ENCODE data around the gene PIAS1. TPM values are rescaled to one million over a fixed set of nuclear protein-coding genes. Genes with fewer than 3 reads are reported as not detected.

Gene PIAS1
- total RNA-seq, 1 donor from 2014 or later, result 37.3 TPM

DNA sequence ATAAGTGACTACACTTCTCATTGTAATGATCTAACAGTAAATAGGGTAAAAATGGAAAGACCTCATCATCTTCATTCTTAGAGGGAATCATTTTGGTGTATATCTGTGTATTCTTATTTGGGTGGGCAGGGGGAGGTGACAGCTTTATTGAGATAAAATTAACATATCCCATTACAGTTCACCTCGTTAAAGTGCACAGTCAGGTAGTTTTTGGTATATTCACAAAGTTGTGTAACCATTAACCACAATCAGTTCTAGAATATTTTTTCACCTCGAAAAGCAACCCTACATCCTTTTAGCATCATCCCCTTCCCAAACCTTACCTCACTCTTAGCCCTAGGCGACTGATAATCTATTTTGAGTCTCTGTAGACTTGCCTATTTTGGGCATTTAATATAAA lies 8.1 kb downstream of the PIAS1 start:
- no peak for DNase-seq (ENCODE audit: low spot score)

DNA sequence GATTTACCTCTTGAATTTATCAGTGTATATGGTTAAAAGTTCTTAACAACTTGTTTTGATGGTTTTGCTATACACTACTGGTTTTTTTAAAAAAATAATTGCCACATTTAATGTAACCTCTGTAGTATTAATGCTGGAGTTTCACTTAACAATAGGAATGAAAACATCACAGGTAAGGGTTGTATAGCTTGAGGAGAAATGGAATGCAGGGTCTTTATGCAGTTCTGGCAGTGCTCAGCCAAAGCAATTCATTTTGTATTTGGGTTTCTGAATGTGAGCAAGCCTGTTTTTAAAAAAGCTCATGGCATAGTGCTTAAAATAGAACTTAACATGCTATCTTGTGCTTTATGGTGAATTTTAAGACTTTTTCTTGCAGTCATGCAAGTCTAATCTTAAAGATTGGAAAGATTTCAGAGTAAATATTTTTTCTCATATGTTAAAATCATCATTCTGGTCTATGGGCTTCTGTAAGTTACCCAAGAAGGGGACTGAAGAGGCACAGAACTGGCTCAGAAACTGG lies 8.9 kb downstream of the PIAS1 start:
- DNase-seq (ENCODE audit: low spot score), result no peak

DNA sequence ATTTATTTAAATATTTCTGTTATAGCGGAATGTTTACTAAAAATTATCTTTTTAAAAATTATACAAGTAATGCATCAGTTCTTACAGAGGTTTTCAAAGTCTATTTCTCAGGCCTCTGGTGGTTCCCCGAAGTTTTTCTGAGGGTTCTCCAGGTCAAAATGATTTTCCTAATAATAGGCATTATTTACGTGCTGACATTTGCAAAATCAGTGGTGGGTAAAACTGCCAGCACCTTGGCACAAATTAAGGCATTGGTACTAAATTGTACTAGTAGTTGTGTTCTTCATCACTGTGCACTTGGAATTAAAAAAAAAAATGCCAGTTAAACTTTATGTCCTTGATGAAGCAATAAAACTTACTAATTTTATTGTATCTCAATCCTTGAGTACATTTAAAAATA lies 9.5 kb downstream of the PIAS1 start:
- no peak for DNase-seq (ENCODE audit: low spot score)

DNA sequence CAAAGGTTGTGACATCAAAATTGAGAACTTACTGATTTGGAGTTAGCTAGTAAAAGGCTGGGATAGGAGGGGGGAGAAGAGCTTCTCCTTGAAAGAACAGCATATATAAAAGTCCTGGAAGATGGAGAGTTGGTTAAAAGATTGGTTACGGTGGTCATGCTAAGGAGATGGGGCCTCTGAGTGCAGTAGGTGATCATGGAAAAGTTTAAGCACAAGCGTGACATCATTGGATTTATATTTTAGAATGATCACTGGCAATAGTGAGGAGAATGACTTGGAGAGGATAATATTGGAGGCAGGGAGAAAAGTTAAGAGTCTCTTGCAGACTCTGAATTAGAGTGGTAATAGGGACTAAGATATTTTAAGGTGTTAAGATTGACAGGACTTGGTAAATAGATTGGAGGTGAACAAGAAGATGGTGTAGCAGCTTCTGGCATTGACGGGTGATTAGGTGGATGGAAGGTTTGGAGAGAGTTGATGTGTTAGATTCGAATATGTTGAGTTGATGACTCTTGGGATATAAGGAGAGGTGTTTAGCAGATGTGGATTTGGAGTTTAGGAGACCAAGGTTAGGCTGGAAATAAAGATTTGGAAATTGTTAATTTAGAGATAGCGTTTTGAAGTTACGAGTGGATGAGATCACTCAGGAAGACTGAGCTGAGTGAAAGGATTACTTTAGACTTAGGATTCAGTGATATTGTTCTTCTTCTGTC lies 19.6 kb downstream of the PIAS1 start:
- no peak for DNase-seq (ENCODE audit: low spot score)

DNA sequence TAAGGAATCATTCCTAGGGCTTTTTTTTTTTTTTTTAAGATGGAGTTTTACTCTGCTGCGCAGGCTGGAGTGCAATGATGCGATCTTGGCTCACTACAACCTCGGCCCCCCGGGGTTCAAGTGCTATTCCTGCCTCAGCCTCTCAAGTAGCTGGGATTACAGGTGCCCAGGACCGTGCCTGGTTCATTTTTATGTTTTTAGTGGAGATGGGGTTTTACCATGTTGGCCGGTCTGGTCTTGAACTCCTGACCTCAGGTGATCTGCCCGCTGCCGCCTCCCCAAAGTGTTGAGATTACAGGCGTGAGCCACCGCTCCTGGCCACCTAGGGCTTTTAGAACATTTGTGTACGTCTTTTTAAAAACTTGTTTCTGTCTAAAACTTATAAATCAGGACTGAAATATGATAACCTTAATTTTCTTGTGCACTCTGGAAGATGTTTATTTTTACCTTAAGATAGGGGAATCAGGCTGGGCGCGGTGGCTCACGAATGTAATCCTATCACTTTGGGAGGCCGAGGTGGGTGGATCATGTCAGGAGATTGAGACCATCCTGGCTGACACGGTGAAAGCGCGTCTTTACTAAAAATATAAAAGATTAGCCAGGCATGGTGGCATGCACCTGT lies 21.8 kb downstream of the PIAS1 start:
- peak; percentile 68 for DNase-seq (ENCODE audit: low spot score)

DNA sequence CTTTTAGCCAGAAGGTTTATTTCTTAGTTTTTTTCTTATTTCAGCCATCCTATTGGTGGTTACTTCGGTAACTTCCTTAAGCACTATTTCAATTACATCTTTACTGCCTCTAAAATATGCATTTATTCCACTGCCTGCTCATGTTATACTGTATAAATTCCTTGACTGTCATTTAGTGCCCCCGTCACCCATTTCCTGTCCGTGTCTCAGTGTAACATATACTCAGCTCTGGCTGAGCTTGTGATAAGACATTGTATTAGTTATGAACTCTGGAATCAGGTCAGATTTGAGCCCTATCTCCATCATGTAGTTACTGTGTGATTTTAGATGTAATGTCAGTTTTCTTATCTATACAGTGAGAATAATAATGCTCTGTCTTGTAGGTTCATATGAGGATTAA lies 24.2 kb downstream of the PIAS1 start:
- DNase-seq (ENCODE audit: low spot score), result no peak

DNA sequence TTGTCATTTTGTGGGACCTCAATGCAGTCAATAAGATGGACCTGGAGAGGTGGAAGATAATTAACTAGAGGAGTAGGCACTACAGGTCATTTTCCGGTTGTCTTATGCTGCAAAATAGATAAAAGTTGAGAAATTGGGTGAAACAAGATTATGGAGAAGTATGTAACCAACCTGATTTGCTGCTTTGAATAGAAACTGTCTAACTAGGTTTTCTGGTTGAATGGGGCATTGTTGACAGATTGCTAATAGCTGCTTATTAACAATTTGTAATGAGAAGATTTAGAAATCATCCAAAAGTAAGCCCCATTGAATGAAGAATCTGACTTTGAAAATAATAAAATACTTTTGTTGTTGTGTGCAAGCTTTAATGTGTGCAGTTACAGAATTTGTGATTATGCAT lies 26.2 kb downstream of the PIAS1 start:
- DNase-seq (ENCODE audit: low spot score), result no peak

DNA sequence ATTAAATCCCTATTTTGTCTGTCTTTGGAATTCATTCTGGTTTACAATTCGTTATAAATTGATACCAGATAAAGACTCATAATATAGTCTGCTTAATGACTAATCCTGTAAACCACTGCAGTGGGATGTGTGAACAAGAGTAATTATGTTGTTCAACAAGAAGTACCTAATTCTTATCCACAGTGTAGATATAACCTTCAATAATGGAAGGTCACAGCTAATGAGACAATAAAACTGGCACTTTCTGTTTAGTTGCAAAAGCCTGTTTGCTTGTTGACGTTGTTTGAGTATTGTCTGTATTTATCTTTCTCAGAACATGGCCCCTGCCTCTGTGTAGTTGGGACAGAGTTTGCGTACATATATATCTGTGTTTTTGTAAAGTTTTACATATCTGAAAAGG lies 26.7 kb downstream of the PIAS1 start:
- no peak for DNase-seq (ENCODE audit: low spot score)

DNA sequence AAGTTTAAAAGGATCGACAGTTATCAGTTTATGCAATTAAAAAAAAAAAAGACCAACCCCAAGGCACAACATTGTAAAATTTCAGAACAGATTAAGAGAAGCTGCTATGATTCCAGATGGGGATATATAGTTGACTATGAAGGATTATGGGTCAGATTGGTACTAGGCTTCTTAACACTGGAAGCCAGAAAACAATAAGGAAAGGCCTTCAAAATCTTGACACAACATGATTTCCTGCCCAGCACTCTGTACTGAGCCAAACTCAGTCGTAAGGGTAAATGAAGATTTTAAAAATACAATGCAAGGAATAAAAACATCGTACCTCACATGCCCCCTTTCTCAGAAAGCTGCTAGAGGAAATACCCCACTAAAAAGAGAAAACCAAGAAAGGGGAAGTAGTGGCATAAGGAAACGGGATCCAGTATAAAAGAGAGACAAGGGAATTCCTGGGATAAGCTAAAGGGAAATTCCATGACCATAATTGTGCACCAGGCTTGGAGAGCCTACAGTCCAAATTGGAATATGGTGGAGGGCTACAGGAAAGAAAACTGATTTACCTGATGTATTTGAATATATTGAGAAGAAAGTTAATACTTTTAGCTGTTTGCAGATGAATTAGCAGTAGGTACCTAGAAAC lies 27.9 kb downstream of the PIAS1 start:
- DNase-seq (ENCODE audit: low spot score), result no peak

DNA sequence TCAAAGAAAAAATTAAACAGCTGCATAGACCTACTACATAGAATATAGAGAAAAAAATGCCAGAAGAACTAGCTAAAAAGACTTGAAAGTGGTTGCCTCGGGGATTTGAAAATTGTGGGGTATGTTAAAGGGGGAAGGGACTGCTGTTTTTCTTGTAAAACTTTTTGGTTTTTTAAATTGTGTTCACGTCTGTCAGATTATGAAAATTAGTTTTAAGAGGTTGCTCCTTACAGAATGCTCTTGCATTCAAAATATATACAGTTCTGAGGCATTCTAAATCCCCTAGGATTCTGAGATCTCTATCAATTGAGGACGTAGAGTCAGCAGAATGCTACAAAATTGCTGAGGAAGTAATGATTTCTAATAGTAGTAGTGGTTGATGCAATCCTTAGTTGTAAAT lies 28.6 kb downstream of the PIAS1 start:
- no peak for DNase-seq (ENCODE audit: low spot score)

DNA sequence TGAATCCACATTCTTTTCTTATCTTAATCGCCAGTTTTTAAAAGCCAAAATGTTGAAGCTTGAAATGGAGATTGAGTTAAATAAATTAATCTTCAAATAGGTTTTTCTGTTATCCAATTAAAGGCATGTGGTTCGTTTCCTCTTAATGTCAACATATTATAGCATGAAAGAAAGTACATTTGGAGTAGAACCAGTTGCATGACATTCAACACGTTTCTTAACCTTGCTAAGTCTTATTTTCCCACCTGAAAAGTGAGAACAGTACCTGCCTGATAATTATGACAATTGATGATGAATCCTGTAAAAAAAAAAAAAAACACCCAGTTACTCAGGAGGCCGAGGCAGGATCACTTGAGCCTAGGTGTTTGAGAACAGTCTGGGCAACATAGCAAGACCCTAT lies 29.3 kb downstream of the PIAS1 start:
- no peak for DNase-seq (ENCODE audit: low spot score)

DNA sequence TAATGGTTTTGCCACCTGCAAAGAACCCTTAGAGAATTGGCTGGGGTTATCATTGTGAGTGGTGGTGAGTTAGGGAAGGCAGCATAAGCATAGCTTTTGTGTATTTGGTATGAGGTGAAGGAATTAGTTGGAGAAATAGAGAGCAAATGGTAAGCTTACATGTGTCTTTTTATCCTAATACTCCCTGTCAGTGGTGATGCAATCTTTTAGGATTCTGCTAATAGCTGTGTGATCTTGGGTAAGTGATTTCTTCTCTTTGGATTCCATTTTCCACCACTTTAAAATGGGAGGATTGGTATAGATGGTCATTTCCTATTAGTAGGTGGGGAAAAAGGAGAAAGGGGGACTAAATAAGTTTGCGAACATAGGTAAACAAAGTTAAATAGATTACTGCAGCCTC lies 30.9 kb downstream of the PIAS1 start:
- no peak for DNase-seq (ENCODE audit: low spot score)

DNA sequence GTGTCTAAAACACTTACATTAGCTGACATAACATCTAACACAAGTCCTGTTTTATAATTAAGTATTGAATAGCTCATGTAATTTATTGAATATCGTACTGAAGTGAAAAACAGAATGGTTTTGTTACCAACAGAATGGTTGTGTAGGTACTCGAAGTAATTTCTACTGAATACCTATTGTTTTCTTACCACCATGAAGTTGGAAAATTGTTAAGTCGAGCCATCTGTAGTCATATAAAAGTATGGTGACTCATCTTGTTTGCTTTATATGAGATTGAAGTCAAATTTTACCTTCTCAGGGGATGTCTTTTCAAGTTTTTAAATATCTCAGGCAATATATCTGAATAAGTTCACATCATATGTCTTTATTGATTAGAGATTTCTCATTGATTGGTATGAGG lies 37.6 kb downstream of the PIAS1 start:
- no peak for DNase-seq (ENCODE audit: low spot score)

DNA sequence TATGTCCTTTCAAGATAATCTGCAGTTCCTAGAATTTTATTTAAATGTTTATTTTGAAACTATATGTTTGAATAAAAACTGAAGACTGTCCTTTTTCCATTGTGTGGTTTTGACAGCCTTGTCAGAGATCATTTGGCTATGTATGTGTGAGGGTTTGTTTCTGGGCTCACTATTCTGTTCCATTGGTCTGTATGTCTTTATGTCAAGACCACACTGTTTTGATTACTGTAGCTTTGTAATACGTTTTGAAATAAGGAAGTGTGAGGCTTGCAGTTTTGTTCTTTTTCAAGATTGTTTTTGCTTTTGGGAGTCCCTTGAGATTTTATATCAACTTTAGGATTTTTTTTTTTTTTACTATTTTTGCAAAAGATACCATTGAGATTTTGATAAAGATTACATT lies 42.0 kb downstream of the PIAS1 start:
- DNase-seq (ENCODE audit: low spot score), result no peak

DNA sequence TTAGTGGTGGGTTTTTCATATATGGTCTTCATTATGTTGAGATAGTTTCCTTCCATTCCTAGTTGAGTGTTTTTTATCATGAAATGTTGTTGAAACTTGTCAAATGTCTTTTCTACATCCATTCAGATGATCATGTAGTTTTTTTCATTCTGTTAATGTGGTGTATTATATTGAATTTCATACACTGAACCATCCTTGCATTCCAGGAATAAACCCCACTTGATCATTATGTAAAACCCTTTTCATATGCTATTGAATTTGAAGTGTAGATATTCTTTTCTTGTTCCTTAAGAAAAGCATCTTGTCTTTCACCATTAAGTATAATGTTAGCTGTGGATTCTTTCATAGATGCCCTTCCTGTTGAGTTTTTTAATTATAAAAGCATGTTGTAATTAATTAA lies 42.9 kb downstream of the PIAS1 start:
- DNase-seq (ENCODE audit: low spot score), result no peak

DNA sequence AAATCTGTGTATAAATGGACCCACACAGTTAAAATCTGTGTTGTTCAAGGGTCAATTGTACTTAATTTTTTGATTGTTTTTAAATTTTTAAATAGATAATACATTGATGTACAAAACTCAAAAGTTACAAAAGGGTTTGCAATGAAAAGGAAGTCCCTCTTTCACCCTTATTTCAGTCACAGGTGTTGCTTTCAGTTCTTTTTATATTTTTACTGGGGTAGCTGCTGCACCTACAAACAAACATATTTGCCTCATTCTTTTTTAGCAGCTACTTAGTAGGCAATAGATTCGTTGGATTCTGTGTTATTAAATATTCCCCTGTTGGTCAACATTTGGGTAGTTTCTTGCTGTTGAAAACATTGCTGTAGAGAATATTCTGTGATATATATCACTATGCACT lies 44.4 kb downstream of the PIAS1 start:
- no peak for DNase-seq (ENCODE audit: low spot score)

DNA sequence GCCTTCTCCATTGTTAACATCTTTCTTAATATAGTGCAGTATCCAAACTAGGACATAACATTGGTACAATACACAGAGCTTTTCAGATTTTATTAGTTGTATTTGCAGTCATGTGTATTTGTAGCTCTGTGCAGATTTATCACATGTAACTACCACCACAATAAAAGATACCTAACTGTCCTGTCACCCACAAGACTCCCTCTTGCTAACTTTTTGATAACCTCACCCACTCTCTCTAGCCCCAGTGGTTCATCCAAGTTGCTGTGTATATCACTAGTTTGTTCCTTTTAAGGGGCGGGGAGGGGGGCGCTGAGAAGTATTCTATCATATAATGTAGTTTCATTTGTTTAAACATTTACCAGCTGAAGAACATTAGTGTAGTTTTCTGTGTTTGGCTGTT lies 46.1 kb downstream of the PIAS1 start:
- DNase-seq (ENCODE audit: low spot score), result no peak

DNA sequence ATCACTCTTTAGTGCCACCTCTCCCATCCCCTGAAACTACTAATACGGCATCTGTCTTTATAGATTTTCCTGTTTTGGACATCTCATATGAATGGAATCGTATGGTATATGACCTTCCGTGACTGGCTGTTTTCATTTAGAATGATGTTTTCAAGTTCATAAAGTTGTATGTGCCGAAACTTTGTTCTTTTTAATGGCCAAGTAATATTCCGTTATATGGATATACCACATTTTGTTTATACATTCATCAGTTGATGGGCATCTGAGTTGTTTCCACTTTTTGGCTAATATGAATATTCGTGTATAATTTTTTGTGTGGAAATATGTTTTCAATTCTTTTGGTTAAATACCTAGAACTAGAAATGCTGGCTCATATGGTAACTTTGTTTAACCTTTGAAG lies 49.5 kb downstream of the PIAS1 start:
- no peak for DNase-seq (ENCODE audit: low spot score)

DNA sequence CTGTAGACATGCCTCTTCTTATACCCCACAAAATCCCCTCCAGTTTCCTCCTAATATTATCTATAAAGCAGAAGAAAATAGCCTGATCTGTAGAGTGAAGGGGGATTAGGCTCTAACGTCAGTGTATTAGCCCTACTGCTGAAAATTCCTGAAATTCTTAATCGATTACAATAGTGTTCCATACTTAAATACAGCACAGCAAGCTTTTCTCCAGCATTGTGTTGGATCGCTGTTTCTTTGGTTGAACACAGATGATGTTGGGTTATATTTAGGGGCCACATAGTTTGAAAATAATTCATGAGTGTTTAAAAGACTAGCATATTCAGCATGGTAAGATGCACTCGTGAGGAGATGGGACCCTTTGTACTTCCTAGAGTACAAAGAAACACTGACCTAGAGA lies 52.5 kb downstream of the PIAS1 start:
- DNase-seq (ENCODE audit: low spot score), result no peak

DNA sequence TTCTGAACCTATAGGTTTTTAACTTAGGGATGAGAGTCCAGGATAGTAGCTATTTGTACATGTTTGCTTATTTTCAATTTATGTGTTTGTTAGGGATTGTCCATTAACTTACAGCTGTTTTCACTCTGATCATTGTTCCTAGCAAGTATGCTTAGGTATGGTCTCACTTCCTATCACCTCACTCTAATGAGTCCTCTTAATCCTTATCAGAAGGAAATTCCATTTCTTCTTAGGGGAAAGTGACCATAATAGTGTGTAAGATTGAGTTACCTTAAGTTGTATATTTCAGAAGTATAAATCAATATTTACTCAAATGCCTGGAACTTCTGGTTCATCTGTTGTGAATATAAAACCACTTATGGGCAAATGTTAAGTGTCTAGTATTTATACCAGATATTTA lies 53.0 kb downstream of the PIAS1 start:
- DNase-seq (ENCODE audit: low spot score), result no peak

DNA sequence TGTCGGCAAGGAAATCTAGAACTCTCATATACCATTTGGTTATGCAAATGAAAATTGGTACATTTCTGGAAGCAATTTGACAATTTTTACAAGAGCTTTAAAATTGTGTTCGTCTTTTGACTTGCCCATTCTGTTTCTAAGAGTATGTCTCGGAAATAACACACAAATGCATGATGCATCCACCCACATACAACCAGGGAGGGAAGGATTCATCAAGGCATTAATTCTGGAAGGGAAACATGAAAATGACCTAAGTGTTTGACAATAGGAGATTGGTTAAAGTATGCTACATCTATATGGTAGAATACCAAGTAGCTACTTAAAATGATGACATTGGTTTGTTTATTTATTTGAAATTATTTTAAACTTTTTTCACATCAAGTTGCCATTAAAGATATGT lies 58.6 kb downstream of the PIAS1 start:
- no peak for DNase-seq (ENCODE audit: low spot score)

DNA sequence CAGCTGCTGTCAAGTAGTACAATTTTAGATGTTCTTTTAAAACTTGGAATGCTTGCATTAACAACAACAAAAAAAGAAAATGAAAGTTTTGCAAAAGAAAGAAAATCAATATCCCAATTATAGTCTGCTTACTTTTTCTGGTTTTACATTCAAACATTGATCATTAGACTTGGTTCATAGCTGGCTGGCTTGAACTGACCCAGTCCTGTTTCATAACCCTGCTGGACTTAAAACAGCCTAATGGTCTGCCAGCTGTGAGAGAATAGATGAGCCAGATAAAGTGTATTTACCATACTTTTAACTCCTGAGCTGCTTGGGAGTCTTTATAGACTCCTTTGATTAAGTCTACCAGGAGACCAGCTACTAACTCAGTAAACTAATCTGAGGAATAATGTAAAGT lies 59.2 kb downstream of the PIAS1 start:
- no peak for DNase-seq (ENCODE audit: low spot score)

DNA sequence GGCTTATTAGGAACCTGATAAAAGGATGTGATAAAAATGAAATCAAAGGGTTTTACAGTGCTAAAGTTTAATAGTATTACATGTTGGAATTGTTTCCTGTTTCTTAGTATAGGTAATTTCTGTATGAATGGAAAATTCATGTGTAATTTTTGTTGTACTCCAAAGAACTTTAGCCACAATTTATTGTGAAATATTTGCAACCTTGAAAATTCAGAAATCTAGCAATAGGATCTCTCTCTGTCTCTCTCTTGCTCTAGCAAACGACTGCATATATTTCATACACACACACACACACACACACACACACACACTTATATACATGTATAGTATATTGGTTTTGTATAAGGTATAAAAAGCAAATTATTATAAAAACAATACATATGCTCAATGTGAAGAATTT lies 59.6 kb downstream of the PIAS1 start:
- no peak for DNase-seq (ENCODE audit: low spot score)

Measured in mesenteric fat pad (tissue), 1 donor.